Globus pallidus (tissue), 1 donor: ENCODE results near the gene LRIF1.
"Not testable (repeated sequence)": the region's sequence is repeated elsewhere in the genome, so short reads cannot be mapped to it uniquely, and the experiment has no call there.

ENCODE experiments used
- DNase-seq: peaks from one replicate; pipeline ENCODE4 v3.0.0-alpha.2; 2015; ENCODE audit warnings: low spot score

Gene LRIF1, protein sequence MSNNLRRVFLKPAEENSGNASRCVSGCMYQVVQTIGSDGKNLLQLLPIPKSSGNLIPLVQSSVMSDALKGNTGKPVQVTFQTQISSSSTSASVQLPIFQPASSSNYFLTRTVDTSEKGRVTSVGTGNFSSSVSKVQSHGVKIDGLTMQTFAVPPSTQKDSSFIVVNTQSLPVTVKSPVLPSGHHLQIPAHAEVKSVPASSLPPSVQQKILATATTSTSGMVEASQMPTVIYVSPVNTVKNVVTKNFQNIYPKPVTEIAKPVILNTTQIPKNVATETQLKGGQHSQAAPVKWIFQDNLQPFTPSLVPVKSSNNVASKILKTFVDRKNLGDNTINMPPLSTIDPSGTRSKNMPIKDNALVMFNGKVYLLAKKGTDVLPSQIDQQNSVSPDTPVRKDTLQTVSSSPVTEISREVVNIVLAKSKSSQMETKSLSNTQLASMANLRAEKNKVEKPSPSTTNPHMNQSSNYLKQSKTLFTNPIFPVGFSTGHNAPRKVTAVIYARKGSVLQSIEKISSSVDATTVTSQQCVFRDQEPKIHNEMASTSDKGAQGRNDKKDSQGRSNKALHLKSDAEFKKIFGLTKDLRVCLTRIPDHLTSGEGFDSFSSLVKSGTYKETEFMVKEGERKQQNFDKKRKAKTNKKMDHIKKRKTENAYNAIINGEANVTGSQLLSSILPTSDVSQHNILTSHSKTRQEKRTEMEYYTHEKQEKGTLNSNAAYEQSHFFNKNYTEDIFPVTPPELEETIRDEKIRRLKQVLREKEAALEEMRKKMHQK

DNA sequence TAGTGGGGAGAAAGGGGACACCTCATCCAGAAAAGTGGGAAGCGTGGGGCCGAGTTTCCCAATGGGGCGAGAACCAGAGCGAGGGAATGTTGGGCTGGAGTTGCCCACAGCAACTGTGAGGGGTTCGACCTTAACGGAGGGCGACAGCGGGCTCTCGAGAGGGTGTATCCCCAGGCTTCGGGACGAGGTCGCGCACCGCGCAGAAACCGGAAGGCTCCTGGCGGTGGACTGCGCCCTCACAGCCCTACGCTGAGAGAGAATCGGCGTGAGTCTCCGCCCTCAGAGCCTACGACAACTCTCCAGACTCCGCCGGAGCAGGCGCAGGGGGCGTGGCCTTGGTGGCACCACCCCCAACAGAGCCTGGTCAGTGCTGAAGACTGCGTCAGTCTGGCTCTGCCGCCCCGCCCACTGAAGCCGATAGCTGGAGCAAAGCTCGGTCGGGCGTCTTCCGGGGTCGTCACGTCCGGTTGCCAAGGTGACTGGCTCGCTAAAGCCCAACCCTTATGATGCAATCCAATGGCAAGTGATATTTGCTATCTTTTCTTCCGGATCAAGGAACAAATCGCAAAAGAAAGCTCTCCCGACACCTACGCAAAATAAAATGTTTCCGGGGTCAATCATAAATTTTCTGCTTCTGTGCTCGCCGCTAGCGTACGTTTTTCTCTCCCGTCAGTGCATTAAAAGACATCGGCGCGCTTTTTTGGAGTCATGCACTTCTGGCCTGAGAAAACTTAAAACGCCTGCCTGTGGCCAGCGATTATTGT is at the start of gene LRIF1:
TSS of gene LRIF1 (minus strand) at position 232 of the 764 bp plus-strand sequence. CDS start 234 bp downstream, outside the sequence.
- DNase-seq, result peak; percentile 98

DNA sequence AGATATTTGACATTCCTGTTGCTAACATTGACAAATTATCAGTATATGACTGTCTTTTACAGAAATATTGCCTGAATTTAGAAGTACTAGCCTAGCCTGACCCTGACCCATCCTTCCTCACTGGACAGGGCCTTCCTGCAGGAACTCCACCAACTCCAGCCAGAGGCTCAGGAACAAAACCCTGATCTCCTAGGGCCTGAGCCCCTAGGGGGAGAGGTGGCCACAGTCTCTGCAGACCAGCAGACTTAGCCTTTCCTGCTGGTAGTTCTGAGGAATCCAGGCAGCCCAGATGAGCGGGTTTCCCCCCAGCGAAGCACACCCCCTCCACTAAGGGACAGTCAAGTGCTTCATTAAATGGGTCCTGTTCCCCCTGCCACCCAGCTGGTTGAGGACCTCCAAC is 44.3 kb upstream of the LRIF1 start:
- DNase-seq, result no peak

DNA sequence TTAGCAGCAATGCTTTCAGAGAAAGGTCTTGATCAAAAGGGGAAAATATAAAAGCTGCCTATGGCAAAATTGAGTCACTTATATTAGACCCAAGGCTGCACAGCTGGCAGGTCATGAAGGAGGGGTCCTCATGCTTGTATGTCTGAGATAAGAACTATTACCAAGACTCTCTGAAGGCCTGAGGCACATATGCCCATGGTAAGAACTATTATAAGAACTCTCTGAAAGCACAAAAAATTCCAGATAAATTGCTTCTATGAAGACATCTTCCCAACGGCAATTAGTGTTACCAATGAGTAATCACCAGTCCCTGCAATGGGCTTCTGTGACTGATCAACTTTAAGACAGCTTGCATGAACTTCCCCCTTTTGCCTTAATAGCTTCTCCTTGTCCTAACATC is 42.8 kb upstream of the LRIF1 start:
- no peak for DNase-seq

DNA sequence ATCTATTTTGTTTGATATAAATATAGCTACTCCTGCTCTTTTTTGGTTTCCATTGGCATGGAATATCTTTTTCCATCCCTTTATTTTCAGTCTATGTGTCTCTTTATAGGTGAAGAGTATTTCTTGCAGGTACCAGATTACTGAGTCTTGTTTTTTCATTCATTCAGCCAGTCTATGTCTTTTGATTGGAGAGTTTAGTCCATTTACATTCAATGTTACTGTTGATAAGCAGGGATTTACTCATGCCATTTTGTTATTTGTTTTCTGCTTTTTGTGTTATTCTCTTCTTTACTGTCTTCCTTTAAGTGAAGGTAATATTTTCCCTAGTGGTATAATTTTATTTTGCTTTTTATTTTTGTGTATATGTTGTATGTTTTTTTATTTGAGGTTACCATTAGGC is 35.9 kb upstream of the LRIF1 start:
- DNase-seq, result not testable (repeated sequence)

DNA sequence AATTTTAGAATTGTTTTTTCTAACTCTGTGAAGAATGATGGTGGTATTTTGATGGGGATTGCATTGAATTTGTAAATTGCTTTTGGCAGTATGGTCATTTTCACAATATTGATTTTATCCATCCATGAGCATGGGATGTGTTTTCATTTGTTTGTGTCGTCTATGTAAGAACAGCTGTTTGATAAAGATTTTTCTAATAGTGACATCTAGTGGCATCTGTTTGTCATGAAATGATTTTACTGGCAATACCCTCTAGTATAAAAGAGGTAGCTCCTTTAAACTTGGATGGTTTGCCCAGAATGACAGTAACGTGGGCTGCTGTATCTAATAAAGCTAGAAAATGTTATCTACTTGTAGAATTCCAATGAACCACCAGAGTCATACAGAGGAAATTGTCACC is 28.6 kb upstream of the LRIF1 start:
- DNase-seq, result not testable (repeated sequence)

DNA sequence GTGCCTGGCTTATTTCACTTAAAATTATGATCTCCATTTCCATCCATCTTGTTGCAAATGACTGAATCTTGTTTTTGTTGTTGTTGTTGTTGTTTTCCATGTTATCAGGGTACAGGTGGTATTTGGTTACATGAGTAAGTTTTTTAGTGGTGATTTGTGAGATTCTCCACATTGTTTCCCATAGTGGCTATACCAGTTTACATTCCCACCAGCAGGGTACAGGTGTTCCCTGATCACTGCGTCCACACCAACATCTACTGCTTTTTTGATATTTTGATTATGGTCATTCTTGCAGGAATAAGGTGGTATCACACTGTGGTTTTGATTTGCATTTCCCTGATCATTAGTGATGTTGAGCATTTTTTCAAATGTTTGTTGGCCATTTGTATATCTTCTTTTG is 27.6 kb upstream of the LRIF1 start:
- DNase-seq, result not testable (repeated sequence)

DNA sequence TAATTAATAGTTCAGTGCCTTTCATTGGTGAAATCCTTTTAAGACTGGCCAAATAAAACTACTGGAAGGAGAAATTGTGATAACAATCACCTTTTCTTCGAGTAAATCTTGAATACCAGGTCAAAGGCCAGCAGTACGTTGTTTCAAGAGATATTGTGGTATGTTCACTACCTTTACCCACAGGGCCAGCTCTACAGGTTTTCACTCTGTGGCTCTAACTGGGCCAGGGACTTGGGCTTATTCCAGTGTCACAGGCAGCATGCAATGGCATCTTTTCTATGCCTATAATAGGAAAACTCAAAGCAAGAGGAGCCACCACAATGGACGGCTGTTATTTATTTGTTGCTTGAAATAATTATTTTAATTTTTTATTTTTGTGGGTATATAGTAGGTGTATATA is 26.8 kb upstream of the LRIF1 start:
- no peak for DNase-seq

DNA sequence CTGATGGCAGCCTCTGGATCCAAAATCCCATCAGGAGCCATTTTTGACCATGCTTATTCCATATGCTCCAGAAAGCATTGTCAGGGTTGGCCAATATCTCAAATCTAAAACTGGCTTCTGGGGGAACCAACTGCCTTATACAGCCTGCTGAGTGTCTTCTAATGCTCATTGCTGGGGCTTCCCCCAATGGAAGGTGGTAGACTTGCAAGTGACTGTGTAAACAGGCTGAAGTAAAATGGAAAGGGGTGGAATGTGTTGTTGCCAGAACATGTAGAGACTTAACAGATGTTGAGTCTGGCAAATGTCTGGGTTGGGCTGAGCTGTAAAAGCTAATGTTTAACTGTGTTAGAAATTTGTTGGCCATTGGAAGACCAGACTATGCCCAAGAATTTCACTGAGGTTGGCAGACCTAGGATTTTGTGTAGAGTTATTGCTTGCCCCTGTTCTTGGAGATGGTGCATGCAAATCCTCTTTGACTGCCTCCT is 22.7 kb upstream of the LRIF1 start:
- DNase-seq, result no peak

DNA sequence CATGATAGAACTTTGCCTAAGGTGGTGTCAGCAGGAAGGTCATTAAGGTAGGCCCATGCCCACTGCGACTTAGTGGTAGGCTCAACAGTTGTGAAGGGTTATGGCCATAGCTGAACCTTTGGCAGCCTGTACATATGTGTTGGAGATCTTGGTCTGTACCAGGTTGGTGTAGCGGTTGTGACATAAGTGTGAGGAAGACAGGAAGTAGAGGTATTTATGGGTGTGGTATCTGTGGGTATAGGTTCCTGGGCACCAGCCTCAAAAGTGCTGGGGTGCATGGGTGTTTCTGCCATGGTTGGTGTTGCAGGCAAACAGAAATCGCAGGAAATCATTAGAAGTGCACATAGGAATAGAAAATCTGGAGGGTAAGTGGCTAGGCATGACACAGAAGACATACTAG is 18.6 kb upstream of the LRIF1 start:
- no peak for DNase-seq

DNA sequence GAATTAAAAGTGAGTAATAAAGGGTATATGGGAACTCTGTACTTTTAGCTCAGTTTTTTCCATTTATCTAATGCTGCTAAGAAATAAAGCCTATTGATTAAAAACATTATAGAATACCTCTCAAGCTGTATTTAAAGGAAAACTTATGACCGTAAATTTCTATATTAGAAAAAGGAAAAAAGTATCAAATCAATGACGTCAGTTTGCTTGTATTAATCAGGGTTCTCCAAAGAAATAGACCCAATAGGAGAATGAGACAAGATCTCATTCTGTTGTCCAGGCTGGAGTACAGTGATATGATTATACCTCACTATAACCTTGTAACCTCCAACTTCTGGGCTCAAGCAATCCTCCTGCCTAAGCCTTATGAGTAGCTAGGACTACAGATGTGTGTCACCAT is 15.4 kb upstream of the LRIF1 start:
- DNase-seq, result no peak

DNA sequence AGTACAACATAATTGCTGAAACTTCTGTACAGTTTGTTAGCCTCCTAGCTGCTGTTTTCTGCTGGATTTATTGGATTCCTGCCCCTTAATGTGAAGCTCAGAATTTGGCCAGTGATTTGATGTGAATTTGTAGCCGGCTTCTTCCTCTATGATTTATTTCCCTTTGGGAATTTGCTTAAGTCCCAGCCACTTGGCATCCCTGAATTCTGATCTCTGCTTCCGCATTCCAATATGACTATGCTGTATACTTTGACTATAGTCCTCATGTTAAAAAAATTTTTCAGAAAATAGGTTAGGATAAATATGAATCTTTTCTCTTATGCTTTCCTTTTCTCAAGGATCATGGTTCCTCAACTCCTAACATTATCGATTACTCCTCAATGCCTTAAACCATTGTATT is 12.4 kb upstream of the LRIF1 start:
- no peak for DNase-seq

DNA sequence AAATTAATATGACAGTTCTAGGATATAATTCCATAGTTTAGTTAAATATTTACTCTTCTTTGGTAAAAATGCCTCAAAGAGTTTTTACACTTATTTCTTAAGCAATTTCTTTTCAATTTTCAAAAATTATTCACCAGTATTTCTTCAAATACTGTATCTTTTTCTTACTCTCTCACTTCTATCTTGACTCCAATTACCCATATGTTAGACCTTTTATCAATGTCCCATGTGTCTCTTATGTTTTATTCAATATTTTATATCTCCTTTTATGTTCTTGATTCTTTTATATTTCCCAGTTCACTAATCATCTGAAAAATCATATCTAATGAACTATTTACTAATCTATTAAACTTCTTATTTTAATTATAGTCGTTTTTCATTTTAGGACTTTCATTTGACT is 11.5 kb upstream of the LRIF1 start:
- no peak for DNase-seq

DNA sequence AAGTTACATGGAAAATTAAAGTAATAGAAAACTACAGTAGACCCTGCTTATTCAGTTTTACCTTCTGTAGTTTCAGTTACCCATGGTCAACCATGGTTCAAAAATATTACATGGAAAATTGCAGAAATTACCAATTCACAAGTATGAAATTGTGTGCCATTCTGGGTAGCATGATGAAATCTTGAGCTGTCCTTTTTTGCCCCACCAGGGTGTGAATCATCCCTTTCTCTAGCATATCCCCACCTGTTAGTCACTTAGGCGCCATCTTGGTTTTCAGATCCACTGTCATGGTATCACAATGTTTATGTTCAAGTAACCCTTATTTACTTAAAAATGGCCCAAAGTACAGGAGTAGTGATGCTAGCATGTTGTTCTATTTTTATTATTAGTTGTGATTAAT is 3.5 kb upstream of the LRIF1 start:
- DNase-seq, result no peak

DNA sequence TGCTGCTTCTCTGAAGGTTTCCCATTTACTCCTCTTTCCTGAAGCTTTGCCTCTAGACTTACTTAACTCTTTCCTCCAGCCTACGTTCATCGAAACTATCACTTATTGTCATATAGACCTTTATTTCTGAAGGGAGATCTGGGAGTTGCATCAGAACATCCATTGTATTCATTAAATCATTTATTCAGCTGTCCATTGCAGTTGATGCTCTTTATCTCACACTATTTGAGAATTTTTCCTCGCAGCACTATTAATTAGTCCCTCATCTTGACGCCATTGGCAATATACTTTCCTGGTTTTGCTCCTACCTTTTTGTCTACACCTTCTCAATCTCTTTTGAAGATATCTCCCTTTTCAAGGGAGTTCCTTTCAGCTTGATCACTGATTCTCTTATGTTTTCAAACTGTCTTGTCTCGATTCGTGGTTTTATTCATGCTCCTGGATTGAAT is 757 bp upstream of the LRIF1 start:
- DNase-seq, result no peak

DNA sequence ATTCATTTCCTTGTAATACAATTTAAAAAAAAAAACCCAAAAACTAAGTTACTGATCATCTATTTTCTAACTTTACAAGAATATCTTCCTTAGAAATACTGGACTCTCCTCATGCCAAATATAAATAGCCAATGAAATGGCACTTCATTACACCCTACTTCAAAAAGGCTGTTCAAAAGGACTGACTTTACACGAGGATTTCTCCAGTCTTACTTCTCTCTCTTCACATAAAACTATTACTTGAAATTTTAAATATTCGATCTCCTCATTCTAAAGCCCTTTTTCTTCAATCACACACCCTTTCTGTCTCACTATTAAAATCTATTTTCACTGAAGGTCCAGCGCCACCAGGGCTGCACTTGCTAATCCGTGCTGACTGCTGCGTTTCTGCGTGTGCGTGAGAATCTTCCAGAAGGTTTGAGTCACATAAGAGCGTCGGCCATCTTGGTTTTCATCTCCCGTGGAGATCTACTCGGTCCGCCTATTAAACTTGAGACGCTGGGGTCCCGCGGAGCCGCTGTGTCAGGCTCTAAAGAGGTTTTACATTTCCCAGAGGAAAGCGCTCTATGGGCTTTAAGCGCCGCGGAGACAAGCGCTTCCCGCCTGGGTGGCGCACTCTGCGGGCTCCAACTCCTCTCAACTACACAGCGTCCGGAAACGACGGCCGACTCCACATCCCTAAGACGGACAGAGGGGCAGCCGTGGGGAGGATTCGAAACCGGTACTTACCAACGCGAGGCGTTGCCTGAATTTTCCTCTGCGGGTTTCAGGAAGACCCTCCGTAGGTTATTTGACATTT is 631 bp downstream of the LRIF1 start:
- peak; percentile 39 for DNase-seq

DNA sequence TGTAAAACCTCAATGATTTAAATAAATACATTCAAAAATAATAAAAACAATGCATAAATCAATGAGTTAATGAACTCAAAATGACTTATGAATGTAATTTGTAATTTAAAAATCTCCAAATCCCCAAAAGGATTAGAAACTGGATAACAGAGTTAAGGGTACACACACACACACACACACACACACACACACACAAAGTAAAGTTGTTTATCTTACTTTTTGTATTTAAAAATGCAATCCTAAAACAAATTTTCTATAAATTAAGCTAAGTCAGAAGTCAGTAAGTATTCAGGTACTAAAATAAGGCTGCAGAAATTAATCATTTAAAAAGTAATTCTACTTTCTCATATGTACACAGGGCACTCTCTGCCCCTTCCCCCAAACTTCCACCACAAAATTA is 1.8 kb downstream of the LRIF1 start:
- DNase-seq, result no peak

DNA sequence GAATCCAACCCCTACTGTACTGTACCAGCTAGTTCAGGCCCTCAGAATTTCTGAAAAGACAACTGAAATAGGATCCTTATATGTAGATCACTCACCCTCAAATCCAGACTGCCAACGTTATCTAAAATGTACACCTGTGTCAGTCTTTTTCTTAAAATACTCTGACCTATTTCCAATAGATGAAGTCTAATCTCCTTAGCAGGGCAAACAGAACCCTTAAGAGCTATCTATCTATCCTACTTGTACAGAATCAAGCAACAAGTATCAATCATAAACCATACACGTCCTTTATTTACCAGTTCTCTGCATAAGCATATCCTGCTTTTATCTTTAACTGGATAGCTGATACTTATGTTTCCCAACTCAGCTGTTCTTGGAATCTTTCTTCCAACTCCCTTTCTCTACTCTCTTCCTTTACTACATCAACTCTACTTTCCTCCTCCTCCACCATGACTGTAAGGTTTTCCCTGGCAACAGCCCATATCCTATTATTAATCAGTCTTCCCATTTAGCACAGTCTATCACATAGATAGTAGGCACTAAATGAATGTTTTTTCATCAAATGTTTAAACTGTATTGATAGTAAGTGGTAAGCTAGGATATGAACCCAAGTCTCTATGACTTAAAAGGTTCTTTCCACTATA is 2.8 kb downstream of the LRIF1 start:
- no peak for DNase-seq

DNA sequence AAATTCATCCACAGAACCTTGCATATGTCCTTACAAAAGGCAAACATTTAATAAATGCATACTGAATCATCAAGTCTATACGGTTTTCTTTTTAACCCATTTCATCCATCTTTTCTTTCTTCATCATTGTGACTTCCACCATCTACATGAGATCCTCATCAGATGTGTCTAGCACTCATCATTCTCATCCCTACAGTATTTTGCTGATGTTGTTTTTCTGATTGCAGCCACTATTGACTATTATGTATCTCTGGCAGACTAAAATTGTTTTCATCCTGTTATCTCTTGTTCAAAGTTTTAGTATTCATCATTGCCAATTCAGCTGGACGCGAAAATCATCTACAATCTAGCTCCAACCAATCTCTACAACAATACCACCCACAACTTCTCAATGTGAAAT is 5.9 kb downstream of the LRIF1 start:
- DNase-seq, result no peak

DNA sequence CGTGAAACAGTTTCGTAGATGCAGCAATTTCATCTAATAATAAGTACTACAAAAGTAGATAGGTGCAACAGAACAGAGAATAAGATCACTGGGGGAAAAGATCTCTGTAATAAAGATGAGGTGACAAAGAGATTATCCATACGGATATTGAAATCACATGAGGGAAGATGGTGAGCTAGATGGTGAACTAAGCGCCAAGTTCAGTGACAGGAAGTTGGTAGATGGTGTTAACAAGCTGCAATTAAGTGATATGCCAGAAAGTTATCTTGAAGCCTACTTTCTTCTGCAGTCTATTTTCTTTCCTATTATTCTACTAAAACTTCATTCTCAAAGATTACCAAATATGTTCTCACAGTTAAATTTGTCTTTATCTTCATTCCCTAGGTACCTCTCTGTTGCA is 7.1 kb downstream of the LRIF1 start:
- DNase-seq, result no peak

DNA sequence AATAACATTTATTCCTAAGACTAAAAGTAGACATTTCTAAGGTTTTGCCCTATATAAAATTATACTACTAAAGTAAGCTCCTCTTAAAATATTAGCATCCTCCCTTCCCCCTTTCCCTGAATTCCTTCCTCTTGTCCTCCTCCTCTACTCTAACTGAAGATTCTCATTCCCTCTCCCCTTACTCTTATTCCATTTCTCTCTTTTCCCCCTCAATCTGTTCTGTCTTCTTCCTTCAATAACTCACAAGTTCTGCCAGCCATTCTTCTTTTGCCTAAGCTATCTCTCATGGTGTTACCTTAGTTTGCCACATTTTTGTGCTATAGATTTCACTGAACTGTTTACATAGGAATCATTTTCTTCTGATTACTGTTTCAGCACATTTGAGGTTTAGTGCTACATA is 10.7 kb downstream of the LRIF1 start:
- no peak for DNase-seq

DNA sequence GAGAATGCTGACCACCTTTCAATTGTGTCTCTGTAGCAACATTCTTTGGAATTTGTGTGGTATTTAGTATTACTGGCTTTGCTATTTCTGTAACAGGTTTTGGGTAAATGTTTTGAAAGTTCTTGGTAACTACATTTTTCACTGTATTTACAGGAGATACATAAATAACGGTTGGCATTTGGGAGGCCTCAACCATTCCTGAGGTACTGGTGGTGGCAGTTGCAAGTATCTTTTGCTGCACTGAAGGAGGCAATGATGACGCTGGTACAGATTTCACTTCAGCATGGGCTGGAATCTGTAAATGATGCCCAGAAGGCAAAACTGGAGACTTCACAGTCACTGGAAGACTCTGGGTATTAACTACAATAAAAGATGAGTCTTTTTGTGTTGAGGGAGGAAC is 11.7 kb downstream of the LRIF1 start:
- no peak for DNase-seq
